ENCODE measurements around the gene RNF175.

Gene RNF175

GRCh38 chr4:153765894-153766293 lies 6.1 kb upstream of the RNF175 start:
- H3K27me3 ChIP-seq = peaks cover 68% of the 10 kb centered on the region
- TF ChIP-seq CTCF (IDR thresholded peaks at IDR 0.05) = no peak

GRCh38 chr4:153764601-153765368 lies 5.0 kb upstream of the RNF175 start:
- Histone ChIP-seq H3K4me1 (ENCODE audit: control insufficient read depth in 1 of 2, insufficient read depth in 1 of 2, low read depth in 1 of 2, low read length in 1 of 2) (peaks cover 0 to 3% of the 10 kb centered on the region in 2 experiments), H3K27ac (no peak overlapping the region), H3K27me3 (peaks cover 70% of the 10 kb centered on the region), H3K4me3 (ENCODE audit: low read depth in 1 of 2, low read length in 1 of 2) (no peak overlapping the region), H3K36me3 (no peaks in the 10 kb centered on the region), H3K9me3 (no peaks in the 10 kb centered on the region)
- TF ChIP-seq CTCF (IDR thresholded peaks at IDR 0.05) = no peak

More at GRCh38 chr4:153765894-153766293, 6.1 kb upstream of the RNF175 start:
- no peaks in the 10 kb centered on the region for H3K4me1 ChIP-seq (ENCODE audit: control insufficient read depth in 1 of 2, insufficient read depth in 1 of 2, low read depth in 1 of 2, low read length in 1 of 2)
- H3K9me3 ChIP-seq = no peaks in the 10 kb centered on the region
- no peak overlapping the region for H3K27ac ChIP-seq
- H3K4me3 ChIP-seq (ENCODE audit: low read depth in 1 of 2, low read length in 1 of 2) = no peak overlapping the region
- no peaks in the 10 kb centered on the region for H3K36me3 ChIP-seq

GRCh38 chr4:153763404-153763803 lies 3.6 kb upstream of the RNF175 start:
- TF ChIP-seq CTCF (IDR thresholded peaks at IDR 0.05) = no peak
- Histone ChIP-seq H3K4me3 (ENCODE audit: low read depth in 1 of 2, low read length in 1 of 2) (no peak overlapping the region), H3K27me3 (peaks cover 72% of the 10 kb centered on the region), H3K27ac (no peak overlapping the region), H3K9me3 (no peaks in the 10 kb centered on the region), H3K4me1 (ENCODE audit: control insufficient read depth in 1 of 2, insufficient read depth in 1 of 2, low read depth in 1 of 2, low read length in 1 of 2) (peaks cover 0 to 7% of the 10 kb centered on the region in 2 experiments), H3K36me3 (no peaks in the 10 kb centered on the region)

GRCh38 chr4:153758688-153759406 lies 977 bp downstream of the RNF175 start:
- Histone ChIP-seq H3K4me1 (ENCODE audit: control insufficient read depth in 1 of 2, insufficient read depth in 1 of 2, low read depth in 1 of 2, low read length in 1 of 2) (peaks cover 0 to 7% of the 10 kb centered on the region in 2 experiments), H3K27me3 (peaks cover 75% of the 10 kb centered on the region), H3K36me3 (no peaks in the 10 kb centered on the region), H3K4me3 (ENCODE audit: low read depth in 1 of 2, low read length in 1 of 2) (no peak overlapping the region), H3K9me3 (no peaks in the 10 kb centered on the region), H3K27ac (no peak overlapping the region)
- no peak for TF ChIP-seq CTCF (IDR thresholded peaks at IDR 0.05)

GRCh38 chr4:153758136-153758535 lies 1.7 kb downstream of the RNF175 start:
- peaks cover 0 to 7% of the 10 kb centered on the region in 2 experiments for H3K4me1 ChIP-seq (ENCODE audit: control insufficient read depth in 1 of 2, insufficient read depth in 1 of 2, low read depth in 1 of 2, low read length in 1 of 2)
- H3K9me3 ChIP-seq = no peaks in the 10 kb centered on the region
- H3K36me3 ChIP-seq = no peaks in the 10 kb centered on the region
- no peak overlapping the region for H3K27ac ChIP-seq
- no peak for TF ChIP-seq CTCF (IDR thresholded peaks at IDR 0.05)
- peaks cover 70% of the 10 kb centered on the region for H3K27me3 ChIP-seq
- no peak overlapping the region for H3K4me3 ChIP-seq (ENCODE audit: low read depth in 1 of 2, low read length in 1 of 2)
